NCI-H2107 treated with DMSO at 0.1 percent for 48 hours (cell line): ENCODE data around the gene IRGQ.

Source experiments
- DNase-seq: peaks from one replicate; lab custom pipeline; 2025; ENCODE audit not compliant: unreplicated experiment; lab: John Stamatoyannopoulos, UW

IRGQ gene

GRCh38 chr19:43546581-43546980 is 49.4 kb downstream of the IRGQ start:
- DNase-seq = no peak

GRCh38 chr19:43545981-43546380 is 50.0 kb downstream of the IRGQ start:
- DNase-seq = no peak

GRCh38 chr19:43545276-43545675 is 50.7 kb downstream of the IRGQ start:
- no peak for DNase-seq

GRCh38 chr19:43544077-43544476 is 51.9 kb downstream of the IRGQ start:
- no peak for DNase-seq

- DNase-seq = no peak
Measured at GRCh38 chr19:43541920-43542650, 53.8 kb downstream of the IRGQ start.

- DNase-seq = no peak
Measured at GRCh38 chr19:43540381-43540780, 55.6 kb downstream of the IRGQ start.

- DNase-seq = no peak
Measured at GRCh38 chr19:43538922-43539321, 57.0 kb downstream of the IRGQ start.

GRCh38 chr19:43534816-43535761 is 60.8 kb downstream of the IRGQ start:
- DNase-seq = no peak
